Measurements from ENCODE around the gene AGAP1.

- TF ChIP-seq CTCF (IDR thresholded peaks at IDR 0.05) (no peak), EZH2phosphoT487 (IDR thresholded peaks at IDR 0.05) (no peak), EZH2 (IDR thresholded peaks at IDR 0.05) (no peak)
These were observed 64.7 kb downstream of the AGAP1 start for GRCh38 chr2:235558572-235558971.

All from neural progenitor cell (in vitro differentiated cells).